Parietal lobe (tissue), 2 donors: ENCODE measurements around the gene MTMR2. TPM values are rescaled to one million over a fixed set of nuclear protein-coding genes. Genes with fewer than 3 reads are reported as not detected.

Experiments
- small RNA-seq: library from RNA; depleted of rRNA; stranded (forward); fragments of <200 nt; gene quantifications from one replicate; pipeline ENCODE3, GENCODE V24; 2014; ENCODE audit warnings: low replicate concordance
- total RNA-seq: library from RNA; depleted of rRNA; stranded (reverse); fragments of >200 nt; gene quantifications from one replicate; pipeline ENCODE4 v1.2.3, GENCODE V29; 2014

The MTMR2 gene
- total RNA-seq: 31.0 TPM

DNA sequence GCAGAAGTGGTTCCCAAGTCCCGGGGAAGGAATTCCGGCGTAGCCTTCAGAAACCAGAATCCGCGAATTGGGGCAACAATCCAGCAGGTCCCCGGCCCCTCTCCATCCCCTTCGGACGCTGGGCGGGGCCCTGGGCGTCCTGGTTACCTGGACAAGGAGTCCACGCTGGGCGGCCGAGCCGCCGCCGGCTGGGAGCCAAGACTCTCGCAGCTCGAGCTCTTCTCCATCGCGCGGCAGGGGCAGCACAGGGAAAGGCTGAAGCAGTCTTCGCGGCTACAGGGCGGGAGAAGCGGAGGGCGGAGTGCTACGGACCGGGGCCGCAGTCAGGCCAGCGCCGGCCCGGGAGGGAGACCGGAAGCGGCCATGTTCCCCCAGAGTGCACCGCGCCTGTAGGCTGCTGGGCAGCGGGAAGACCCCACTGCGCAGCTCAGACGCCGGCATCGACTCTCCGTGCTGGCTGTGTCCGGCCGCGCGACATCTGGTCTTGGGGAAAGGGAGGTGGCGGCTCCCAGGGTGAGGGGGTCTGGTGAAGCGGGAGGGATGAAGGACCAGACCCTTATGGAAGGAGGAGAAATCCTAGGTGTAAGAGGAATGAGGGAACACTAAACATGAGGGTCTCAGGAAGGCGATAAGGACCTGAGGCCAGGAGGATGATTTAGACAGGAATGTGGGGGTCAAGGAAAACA, at the start of gene MTMR2:
TSS of gene MTMR2 (minus strand) at position 380 of the 686 bp plus-strand sequence. CDS start at position 227, 153 bp downstream.

DNA sequence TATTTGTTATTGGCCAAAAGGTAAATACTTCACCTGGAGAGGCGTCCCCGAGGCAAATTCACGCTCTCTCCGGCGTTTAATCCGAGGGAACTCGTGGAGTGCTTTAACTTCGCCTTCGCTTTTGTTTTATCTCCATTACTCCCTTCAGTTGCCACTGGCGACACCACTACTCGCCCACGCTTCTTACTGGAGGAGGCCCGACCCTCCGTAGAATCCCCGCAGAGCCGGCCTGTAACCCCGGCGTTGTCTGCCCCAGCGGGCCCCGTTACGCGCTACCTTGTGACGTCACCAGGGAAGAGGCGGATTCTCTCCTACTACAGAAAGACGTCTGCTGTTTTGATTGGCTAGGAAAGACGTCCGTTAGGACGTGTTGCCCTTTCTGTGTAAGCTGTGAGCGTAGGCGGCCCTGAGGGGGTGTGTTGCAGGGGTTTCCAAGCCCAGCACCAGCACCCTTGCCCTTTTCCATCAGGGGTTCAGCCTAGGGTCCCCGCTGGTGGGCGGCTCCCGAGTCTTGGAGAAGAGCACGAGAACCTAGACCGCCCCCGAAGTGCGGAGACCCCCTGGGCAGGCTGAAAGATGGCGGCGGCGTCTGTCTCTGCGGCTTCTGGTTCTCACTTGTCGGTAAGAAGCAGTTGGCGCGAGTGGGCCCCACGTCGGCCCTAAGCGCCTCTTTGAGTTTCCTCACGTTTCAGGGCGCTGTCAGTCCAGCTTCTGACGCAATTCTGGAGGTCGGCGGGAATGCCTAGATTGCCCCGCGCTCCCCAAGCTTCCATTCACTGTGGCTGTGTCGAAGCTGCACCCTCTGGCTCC, 133.6 kb downstream of the MTMR2 start, which contains the start of gene CEP57:
TSS of gene CEP57 (plus strand) at position 376 of the 810 bp plus-strand sequence. CDS start at position 577, 201 bp downstream.

DNA sequence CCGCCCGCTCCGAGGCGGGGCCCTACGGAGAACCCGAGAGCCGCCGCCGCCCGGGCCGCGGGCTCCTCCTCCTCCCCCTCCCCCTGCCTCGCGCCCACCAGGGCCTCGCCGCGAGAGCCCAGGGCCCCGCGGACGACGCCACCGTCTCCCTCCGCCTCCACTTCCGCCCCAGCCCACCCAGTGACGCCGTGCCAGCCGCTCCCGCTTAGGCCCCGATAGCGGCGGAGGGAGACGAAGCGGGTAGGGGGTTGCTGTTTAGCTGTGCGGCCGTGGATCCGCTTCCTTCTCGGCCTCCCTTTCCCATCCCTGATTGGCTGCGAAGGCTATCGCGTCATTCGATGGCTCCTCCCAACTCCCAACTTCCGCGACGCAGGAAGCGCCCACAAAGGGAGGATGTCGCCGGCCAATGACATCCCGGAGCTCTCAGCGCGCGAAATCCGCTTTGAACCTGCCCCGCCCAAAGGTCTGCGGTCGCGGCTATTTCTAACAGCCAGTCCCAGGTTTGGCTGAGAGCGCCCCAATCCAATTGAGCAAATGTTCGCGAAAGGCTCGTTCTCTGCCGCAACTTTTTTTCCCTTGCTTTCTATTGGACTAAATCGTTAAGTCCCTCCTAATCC, 134.3 kb downstream of the MTMR2 start, which contains the start of gene FAM76B:
TSS of gene FAM76B (minus strand) at position 277 of the 617 bp plus-strand sequence. CDS start 304 bp downstream, outside the sequence.

Small RNAs within 50 kb of the gene (small RNA-seq; reads per million reads assigned to genes)
- not detected for gene RNA5SP345

Other genes with a start within 250 kb of the MTMR2 start
- 93.3 TPM for gene FAM76B, start 134.3 kb downstream of the MTMR2 start, total RNA-seq
- gene CEP57, start 133.6 kb downstream of the MTMR2 start, total RNA-seq: 132 TPM